Sigmoid colon (tissue), 7 donors: Measurements from ENCODE around the gene DSCAML1. TPM values are rescaled to one million over a fixed set of nuclear protein-coding genes. Genes with fewer than 3 reads are reported as not detected.

Experiments
- DNase-seq: peaks from one replicate; pipeline ENCODE4 v3.0.0-alpha.2; 2019
- H3K27ac ChIP-seq, 4 donors: fragments of 200-600 bp; sonication (generic); one replicate each; pipeline ENCODE4 v1.5.1; 2016 to 2019; ENCODE audit warnings: mild to moderate bottlenecking in 1 of 4
- H3K27me3 ChIP-seq, 3 donors: fragments of 200-600 bp; sonication (generic); one replicate each; pipeline ENCODE4 v1.5.1; 2019; ENCODE audit warnings: mild to moderate bottlenecking in 1 of 3
- H3K36me3 ChIP-seq, 4 donors: fragments of 200-600 bp; sonication (generic); one replicate each; pipeline ENCODE4 v1.5.1; 2016 to 2019
- H3K4me1 ChIP-seq, 4 donors: fragments of 200-600 bp; sonication (generic); one replicate each; pipeline ENCODE4 v1.5.1; 2017 to 2019
- H3K4me3 ChIP-seq, 4 donors: fragments of 200-600 bp; sonication (generic); one replicate each; pipeline ENCODE4 v1.5.1; 2017 to 2019; ENCODE audit warnings: mild to moderate bottlenecking in 2 of 4, moderate library complexity in 1 of 4
- H3K9me3 ChIP-seq, 4 donors: fragments of 200-600 bp in 3 of 4; sonication (generic) in 3 of 4; one replicate each; pipeline versions ENCODE4 v1.5.1 to v1.6.1; 2013 to 2019
- EP300 ChIP-seq, 4 donors: sonication (generic); formaldehyde crosslinking; IDR thresholded peaks; one replicate each; pipeline ENCODE4 v1.6.1; 2017; ENCODE audit warnings: antibody characterized with exemption in 4 of 4
- POLR2A ChIP-seq, 2 donors: fragments of 450-650 bp; IDR thresholded peaks; one replicate each; pipeline ENCODE4 v1.6.1; 2016; ENCODE audit warnings: antibody characterized with exemption in 2 of 2, mild to moderate bottlenecking in 2 of 2, moderate library complexity in 2 of 2
- POLR2AphosphoS5 ChIP-seq, 4 donors: sonication (generic); formaldehyde crosslinking; IDR thresholded peaks; one replicate each; pipeline ENCODE4 v1.6.1; 2017; ENCODE audit warnings: antibody characterized with exemption in 4 of 4
- WGBS, 2 donors: extraction: QIAGEN DNeasy Blood & Tissue Kit; methylation state at CpG; one replicate each; pipeline ENCODE4 v1.1.7; 2013; 5-methylcytosine and 5-hydroxymethylcytosine counted together
- intact Hi-C: fragments of 100-400 bp; cut with DNase I; formaldehyde crosslinking; loops from one replicate; pipeline ENCODE4 v1.15.1; 2023
- polyA plus RNA-seq, 3 donors: library from polyadenylated mRNA; stranded (reverse); fragments of 200-250 nt; gene quantifications; one replicate each; pipeline ENCODE4 v1.2.3, GENCODE V29; 2013
- total RNA-seq, 4 donors: library from RNA; depleted of rRNA; stranded (reverse); fragments of >200 nt; gene quantifications; one replicate each; pipeline ENCODE4 v1.1.0, GENCODE V29; 2016
- TF ChIP-seq, protein P1 (sequence below), 4 experiments: fragments of 450-650 bp in 3 of 4; fragments of 200-600 bp in 1 of 4; IDR thresholded peaks; one replicate each; pipeline ENCODE4 v1.5.1; 2016 to 2019; ENCODE audit warnings: antibody characterized with exemption in 4 of 4, mild to moderate bottlenecking in 3 of 4, moderate library complexity in 2 of 4
- donor health status: healthy with polysubstance abuse.
- donor health status: Bipolar disorder and iron deficiency.
- donor health status: healthy.

The DSCAML1 gene
- total and polyA plus RNA-seq, 7 donors = under 0.01 to 7.5 (median 1.2) TPM

DNA sequence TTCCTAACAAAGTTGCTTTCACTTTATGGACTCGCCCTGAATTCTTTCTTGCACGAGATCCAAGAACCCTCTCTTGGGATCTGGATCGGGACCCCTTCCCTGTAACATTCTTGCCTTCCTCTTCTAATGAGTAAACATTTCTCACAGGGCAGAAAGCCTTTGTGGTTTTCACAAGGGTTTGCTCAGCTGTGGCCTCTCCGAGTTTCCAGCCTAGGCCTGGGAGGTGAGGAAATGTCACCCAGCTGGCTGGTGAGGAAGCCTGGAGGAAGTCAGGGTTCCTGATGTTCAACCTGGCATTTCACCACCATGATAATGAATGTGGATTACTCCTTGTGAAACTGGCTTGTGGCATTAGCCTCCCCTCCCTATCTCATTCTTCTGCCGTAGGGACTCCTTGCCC, 224.9 kb downstream of the DSCAML1 start:
- TF ChIP-seq, protein P1, sequence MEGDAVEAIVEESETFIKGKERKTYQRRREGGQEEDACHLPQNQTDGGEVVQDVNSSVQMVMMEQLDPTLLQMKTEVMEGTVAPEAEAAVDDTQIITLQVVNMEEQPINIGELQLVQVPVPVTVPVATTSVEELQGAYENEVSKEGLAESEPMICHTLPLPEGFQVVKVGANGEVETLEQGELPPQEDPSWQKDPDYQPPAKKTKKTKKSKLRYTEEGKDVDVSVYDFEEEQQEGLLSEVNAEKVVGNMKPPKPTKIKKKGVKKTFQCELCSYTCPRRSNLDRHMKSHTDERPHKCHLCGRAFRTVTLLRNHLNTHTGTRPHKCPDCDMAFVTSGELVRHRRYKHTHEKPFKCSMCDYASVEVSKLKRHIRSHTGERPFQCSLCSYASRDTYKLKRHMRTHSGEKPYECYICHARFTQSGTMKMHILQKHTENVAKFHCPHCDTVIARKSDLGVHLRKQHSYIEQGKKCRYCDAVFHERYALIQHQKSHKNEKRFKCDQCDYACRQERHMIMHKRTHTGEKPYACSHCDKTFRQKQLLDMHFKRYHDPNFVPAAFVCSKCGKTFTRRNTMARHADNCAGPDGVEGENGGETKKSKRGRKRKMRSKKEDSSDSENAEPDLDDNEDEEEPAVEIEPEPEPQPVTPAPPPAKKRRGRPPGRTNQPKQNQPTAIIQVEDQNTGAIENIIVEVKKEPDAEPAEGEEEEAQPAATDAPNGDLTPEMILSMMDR (IDR thresholded peaks at IDR 0.05) = no peak
- TF ChIP-seq EP300 (IDR thresholded peaks at IDR 0.05) (no peak), POLR2AphosphoS5 (IDR thresholded peaks at IDR 0.05) (no peak), POLR2A (IDR thresholded peaks at IDR 0.05) (no peak)
- H3K4me1 ChIP-seq = no peaks in the 10 kb centered on the region
- no peaks in the 10 kb centered on the region for H3K36me3 ChIP-seq
- H3K9me3 ChIP-seq = peaks cover 0 to 3% (median 0%) of the 10 kb centered on the region in 4 donors
- H3K27me3 ChIP-seq = no peaks in the 10 kb centered on the region
- no peak overlapping the region for H3K4me3 ChIP-seq
- 39 to 67% methylated on average over 5 of the region's 5 CpGs for WGBS, 2 donors
- DNase-seq = peak; percentile 40
- intact Hi-C loops = no loop called here
- no peak overlapping the region for H3K27ac ChIP-seq

DNA sequence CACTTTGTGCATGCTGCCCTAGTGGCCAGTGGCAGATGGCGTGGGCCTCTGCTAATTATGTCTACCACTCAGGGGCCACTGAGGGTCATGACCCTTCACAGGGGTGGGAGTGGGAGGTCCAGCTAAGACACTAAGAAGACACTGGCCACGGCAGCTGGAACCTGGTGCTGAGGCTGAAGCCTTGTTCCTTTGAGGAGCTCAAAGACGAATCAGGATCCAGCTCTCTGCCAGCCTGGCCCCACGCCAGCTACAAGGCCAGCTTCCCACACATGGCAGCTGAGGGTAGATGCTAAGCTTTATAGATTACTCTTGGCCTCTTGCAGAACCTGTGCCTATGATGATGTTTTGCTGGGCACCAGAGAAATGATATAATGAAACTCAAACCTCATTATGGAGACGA, 226.3 kb downstream of the DSCAML1 start:
- peak; percentile 61 for DNase-seq
- intact Hi-C loops = no loop called here
- Histone ChIP-seq H3K4me3 (no peak overlapping the region), H3K27ac (no peak overlapping the region), H3K4me1 (no peaks in the 10 kb centered on the region), H3K9me3 (peaks cover 0 to 3% (median 0%) of the 10 kb centered on the region in 4 donors), H3K36me3 (no peaks in the 10 kb centered on the region), H3K27me3 (no peaks in the 10 kb centered on the region)
- TF ChIP-seq, protein P1 (IDR thresholded peaks at IDR 0.05) = no peak
- TF ChIP-seq POLR2AphosphoS5 (IDR thresholded peaks at IDR 0.05) (no peak), POLR2A (IDR thresholded peaks at IDR 0.05) (no peak), EP300 (IDR thresholded peaks at IDR 0.05) (no peak)
- WGBS, 2 donors = 71 to 85% methylated on average over 5 of the region's 5 CpGs

DNA sequence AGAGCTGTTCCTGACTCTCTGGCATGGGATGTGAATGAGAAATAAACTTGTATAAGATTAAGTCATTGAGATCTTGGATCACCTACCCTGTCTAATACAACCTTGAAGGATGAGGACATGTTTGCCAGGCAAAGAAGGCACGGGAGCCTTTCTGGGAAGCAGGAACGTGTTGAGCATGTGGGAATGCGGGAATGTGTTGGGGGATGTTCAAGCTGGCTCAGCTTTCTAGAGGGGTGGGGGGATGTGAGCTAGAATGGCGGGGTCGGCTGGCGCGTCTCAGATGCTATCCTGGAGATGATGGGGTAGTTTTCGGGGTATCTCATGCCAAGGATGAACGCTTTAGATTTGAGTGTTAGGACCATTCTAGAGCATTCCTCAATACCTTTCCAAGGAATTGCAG, 227.1 kb downstream of the DSCAML1 start:
- TF ChIP-seq POLR2A (IDR thresholded peaks at IDR 0.05) (no peak), EP300 (IDR thresholded peaks at IDR 0.05) (no peak), POLR2AphosphoS5 (IDR thresholded peaks at IDR 0.05) (no peak)
- TF ChIP-seq, protein P1 (IDR thresholded peaks at IDR 0.05) = no peak
- DNase-seq = no peak
- intact Hi-C loops = no loop called here
- H3K4me3 ChIP-seq = no peak overlapping the region
- H3K36me3 ChIP-seq = no peaks in the 10 kb centered on the region
- H3K9me3 ChIP-seq = peaks cover 0 to 3% (median 0%) of the 10 kb centered on the region in 4 donors
- no peak overlapping the region for H3K27ac ChIP-seq
- H3K4me1 ChIP-seq = no peaks in the 10 kb centered on the region
- H3K27me3 ChIP-seq = no peaks in the 10 kb centered on the region
- 94 to 96% methylated on average over 9 of the region's 9 CpGs for WGBS, 2 donors

DNA sequence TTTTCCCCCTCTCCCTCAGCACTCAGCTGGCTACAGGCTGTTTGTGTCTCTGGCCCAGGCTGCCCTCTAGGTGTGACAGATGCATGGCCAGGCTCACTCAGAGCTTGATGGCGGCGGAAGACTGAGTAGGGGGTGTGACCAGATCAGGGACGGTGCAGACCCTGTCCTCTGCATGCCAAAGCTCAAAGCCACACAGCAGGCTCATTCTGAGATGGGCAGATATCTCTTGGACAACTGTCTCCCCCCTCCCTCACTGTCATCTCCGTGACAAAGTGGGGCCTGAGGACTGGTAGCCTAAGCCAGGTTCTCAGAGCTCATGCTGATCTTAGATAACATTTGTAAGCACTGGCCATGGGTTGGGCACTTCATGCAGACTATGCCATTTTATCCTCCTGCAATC, 231.3 kb downstream of the DSCAML1 start:
- no peak for DNase-seq
- H3K4me3 ChIP-seq = no peak overlapping the region
- no peaks in the 10 kb centered on the region for H3K36me3 ChIP-seq
- H3K27ac ChIP-seq = no peak overlapping the region
- TF ChIP-seq, protein P1 (IDR thresholded peaks at IDR 0.05) = no peak
- TF ChIP-seq EP300 (IDR thresholded peaks at IDR 0.05) = no peak
- no peak for TF ChIP-seq POLR2AphosphoS5 (IDR thresholded peaks at IDR 0.05)
- no peak for TF ChIP-seq POLR2A (IDR thresholded peaks at IDR 0.05)
- WGBS, 2 donors = 83 to 87% methylated on average over 4 of the region's 4 CpGs
- H3K9me3 ChIP-seq = peaks cover 0 to 3% (median 0%) of the 10 kb centered on the region in 4 donors
- no peaks in the 10 kb centered on the region for H3K4me1 ChIP-seq
- intact Hi-C loops = no loop called here
- H3K27me3 ChIP-seq = no peaks in the 10 kb centered on the region

DNA sequence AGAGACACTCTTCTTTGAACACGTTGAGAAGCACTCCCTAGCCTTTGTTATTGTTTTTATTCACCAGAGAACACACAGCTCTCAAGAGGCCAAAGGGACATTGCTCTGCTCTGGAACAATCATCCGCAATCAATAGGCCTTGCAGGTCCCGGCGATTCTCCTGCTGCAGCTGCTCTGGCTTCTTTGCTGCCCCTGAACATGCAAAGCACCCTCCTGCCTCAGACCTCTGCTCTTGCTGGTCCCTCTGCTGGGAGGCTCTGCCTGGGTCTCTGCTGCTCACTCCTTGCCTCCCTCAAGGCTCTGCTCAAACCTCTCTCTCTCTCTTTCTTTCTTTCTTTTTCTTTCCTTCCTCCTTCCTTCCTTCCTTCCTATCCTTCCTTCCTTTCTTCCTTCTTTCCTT, 232.7 kb downstream of the DSCAML1 start:
- intact Hi-C loops = no loop called here
- Histone ChIP-seq H3K9me3 (peaks cover 0 to under 1% (median 0%) of the 10 kb centered on the region in 4 donors), H3K4me1 (no peaks in the 10 kb centered on the region), H3K27ac (no peak overlapping the region), H3K4me3 (no peak overlapping the region), H3K27me3 (no peaks in the 10 kb centered on the region), H3K36me3 (no peaks in the 10 kb centered on the region)
- TF ChIP-seq EP300 (IDR thresholded peaks at IDR 0.05) (no peak), POLR2AphosphoS5 (IDR thresholded peaks at IDR 0.05) (no peak), POLR2A (IDR thresholded peaks at IDR 0.05) (no peak)
- TF ChIP-seq, protein P1 (IDR thresholded peaks at IDR 0.05) = no peak
- no peak for DNase-seq
- 88 to 93% methylated on average over 4 of the region's 4 CpGs for WGBS, 2 donors
